ENCODE results near the gene LILRB3.
"Not testable (repeated sequence)": the region's sequence is repeated elsewhere in the genome, so short reads cannot be mapped to it uniquely, and the experiment has no call there.

Gene LILRB3

DNA sequence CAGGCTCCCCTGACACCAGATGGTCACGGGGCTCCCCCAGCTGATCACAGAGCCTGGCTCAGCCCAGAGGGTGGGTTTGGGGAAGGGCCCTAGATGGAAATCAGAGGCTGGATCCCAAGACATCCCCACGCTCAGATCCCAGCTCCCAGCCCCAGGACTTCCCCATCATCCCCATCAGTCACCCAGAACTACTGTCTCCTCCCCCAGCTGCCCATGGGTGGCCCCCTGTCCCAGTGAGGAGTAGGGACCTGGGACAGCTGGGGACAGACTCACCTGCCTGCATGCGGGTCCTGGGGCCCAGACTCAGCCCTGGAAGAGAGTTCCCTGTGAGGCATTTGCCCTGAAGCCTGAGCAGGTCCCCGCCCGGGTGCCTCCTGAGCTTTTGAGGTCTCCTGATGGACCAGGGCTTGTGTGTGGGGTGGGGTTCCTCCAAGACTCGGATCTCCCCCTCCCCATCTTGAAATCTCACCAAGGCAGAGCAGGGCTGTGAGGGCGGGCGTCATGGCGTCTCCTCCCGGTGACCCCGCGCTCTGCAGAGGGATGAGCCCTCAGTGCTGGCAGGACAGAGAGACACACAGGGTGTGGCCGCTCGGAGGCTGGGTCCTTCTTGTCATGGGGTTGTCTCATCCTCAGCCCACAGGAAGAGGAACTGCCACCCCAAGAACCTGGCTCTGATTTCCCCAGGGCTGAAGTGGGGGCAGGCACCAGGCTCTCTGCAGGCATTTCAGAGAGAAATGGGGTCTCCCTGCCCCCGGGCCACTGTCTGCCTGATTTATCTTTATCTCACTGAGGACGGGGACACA, at the start of gene LILRB3:
TSS of gene LILRB3 (minus strand) at position 534 of the 803 bp plus-strand sequence. CDS start at position 503, 31 bp downstream.
- not testable (repeated sequence) for FAIRE-seq; DNase-seq (ENCODE audit: low spot score)

DNA sequence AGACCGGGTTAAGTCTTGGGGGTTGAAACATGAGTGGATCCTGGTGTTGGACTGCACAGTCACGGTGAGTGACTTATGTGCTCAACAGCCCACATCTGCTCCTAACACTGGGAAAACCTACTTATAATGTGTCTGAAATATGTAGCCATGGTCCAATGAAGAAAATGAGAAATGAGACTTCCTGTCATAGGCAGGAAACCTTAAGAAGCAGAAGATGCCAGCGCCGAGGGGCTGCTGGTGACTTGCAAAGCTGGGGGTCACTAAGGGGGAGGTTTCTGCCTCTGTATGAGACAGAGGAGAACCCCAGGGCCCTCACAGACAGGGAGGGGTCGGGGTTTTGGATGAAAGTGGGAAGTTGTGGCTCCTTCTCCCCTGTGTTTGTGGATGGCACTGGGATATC, 49.4 kb upstream of the LILRB3 start:
- not testable (repeated sequence) for DNase-seq (ENCODE audit: low spot score); FAIRE-seq

DNA sequence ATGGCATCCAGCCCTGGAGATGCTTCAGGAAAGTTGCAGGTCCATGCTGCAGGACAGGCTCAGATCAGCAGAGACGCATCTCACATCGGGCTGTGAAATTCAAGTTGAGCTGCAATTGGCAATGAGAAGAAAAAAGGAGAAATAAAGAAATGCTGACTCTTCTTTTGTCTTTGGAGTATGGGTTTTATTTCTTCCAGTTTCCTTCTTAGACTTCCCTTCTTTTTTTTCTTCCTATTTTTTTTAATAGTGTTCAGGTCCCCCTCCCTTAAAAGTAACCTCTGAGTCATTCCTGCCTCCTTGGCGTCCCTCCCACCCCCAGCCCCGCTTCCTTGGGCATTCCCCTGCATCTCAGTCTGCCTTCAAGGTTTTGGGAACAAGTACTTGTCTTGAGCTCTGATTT, 48.8 kb upstream of the LILRB3 start:
- not testable (repeated sequence) for DNase-seq (ENCODE audit: low spot score); FAIRE-seq

DNA sequence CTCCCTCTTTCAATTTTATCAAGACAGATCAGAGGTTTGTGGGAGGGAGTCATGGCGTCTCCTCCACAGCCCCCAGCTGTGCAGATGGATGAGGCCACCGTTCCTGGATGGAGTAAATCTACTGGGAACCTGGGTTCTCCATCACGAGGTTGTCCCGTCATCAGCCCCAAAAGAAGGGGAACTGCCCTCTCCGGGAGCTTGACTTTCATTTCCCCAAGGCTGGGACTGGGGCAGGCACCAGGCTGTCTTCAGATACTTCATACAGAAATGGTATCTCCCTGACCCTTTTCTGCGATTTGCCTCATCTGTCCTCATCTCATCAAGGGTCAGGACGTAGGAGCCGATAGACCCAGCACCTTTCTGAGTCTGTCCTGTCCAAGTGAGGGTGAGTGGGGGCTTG, 48.3 kb upstream of the LILRB3 start:
- DNase-seq (ENCODE audit: low spot score) (no peak), FAIRE-seq (no peak)

GRCh38 chr19:54268936-54269335, 46.1 kb upstream of the LILRB3 start:
- no peak for DNase-seq (ENCODE audit: low spot score)
- FAIRE-seq: no peak

- DNase-seq (ENCODE audit: low spot score) (peak; percentile 71), FAIRE-seq (peak; percentile 40)
These were observed 43.3 kb upstream of the LILRB3 start for GRCh38 chr19:54266133-54266532.

DNA sequence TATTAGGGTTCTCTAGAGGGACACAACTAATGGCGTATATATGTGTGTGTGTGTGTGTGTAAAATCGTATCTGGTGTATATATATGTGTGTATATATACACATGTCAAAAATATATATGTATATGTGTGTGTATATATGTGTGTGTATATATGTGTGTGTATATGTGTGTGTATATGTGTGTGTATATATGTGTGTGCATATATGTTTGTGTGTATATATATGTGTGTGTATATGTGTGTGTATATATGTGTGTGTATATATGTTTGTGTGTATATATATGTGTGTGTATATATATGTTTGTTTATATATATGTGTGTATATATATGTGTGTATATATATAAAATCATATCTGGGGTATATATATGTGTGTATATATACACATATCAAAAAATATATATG, 39.7 kb upstream of the LILRB3 start:
- DNase-seq (ENCODE audit: low spot score) (no peak), FAIRE-seq (no peak)

GRCh38 chr19:54262066-54262465, 39.3 kb upstream of the LILRB3 start:
- FAIRE-seq: no peak
- DNase-seq (ENCODE audit: low spot score): no peak

GRCh38 chr19:54257116-54257480, 34.3 kb upstream of the LILRB3 start, which contains the start of gene LILRB5:
LILRB5 (minus strand) TSS chr19:54257273; CDS start chr19:54257193, 80 bp downstream.
- no peak for FAIRE-seq

GRCh38 chr19:54256250-54257115, 33.7 kb upstream of the LILRB3 start:
- no peak for FAIRE-seq

More at GRCh38 chr19:54257116-54257480, 34.3 kb upstream of the LILRB3 start, which contains the start of gene LILRB5:
- no peak for DNase-seq (ENCODE audit: low spot score)

GRCh38 chr19:54255105-54255775, 32.4 kb upstream of the LILRB3 start:
- no peak for DNase-seq (ENCODE audit: low spot score)
- FAIRE-seq: no peak

More at GRCh38 chr19:54256250-54257115, 33.7 kb upstream of the LILRB3 start:
- DNase-seq (ENCODE audit: low spot score): no peak

- DNase-seq (ENCODE audit: low spot score) (no peak), FAIRE-seq (no peak)
These were observed 31.5 kb upstream of the LILRB3 start for GRCh38 chr19:54254195-54254906.

GRCh38 chr19:54253331-54254194, 30.8 kb upstream of the LILRB3 start:
- FAIRE-seq (no peak), DNase-seq (ENCODE audit: low spot score) (no peak)

DNA sequence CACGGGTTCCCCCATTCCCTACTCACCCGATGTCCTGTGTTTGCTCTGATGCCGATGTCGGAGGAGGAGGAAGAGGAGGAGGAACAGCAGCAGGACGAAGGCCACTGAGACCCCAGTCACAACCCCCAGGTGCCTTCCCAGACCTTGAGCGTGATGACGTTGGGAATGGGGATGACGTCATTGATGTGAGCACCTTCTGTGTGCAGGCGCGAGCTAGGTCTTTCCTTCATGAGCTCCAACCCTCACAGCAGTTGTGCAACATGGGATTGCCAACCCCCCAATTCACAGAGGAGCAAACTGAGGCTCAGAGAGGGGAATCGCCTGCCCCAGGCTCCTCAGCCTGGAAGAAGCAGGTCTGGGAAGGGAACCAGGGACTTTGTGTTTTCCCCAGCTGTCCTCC, 30.0 kb upstream of the LILRB3 start:
- FAIRE-seq (no peak), DNase-seq (ENCODE audit: low spot score) (no peak)

DNA sequence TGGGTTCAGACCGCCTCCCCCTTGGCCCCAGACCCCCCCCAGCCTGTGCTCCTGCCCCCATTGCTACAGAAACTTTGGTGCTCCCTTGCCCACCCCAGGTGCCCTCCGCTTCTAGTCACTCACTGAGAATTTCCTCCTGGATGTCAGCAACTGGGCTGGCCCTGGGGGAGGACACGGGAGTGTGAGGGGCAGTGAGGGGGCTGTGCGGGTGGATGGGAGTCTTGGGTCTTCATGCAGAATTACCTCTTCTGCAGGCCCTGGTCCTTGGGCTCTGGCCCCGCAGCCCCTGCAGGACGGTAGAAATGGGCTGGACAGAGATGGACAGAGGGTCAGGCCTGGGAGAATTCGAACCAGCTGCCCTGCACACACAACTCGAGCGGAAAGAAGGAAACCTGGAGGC, 29.4 kb upstream of the LILRB3 start:
- DNase-seq (ENCODE audit: low spot score) (no peak), FAIRE-seq (no peak)

DNA sequence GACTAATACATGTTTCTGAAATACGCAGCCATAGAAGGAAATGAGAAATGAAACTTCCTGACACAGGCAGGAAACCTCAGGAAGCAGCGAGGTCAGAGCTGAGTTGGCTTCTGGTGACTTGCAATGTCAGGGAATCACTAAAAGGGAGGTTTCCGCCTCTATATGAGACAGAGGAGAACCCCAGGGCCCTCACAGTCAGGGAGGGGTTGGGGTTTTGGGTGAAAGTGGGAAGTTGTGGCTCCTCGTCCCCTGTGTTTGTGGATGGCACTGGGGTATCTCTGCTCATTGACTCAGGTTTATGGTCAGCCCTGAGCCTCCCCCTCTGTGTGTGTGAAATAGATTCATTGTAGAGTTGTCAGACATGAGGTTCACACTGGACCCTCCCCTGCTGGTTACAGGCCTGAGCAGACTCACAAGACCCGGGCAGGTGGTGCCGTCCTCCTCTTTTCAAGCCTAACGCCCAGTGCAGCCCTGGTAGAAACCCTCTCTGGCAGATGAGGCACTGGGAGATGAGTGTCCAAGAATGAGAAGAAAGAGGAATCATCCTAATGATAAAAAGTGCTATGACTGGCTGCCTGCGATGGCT, 25.3 kb upstream of the LILRB3 start:
- no peak for DNase-seq (ENCODE audit: low spot score)
- no peak for FAIRE-seq

DNA sequence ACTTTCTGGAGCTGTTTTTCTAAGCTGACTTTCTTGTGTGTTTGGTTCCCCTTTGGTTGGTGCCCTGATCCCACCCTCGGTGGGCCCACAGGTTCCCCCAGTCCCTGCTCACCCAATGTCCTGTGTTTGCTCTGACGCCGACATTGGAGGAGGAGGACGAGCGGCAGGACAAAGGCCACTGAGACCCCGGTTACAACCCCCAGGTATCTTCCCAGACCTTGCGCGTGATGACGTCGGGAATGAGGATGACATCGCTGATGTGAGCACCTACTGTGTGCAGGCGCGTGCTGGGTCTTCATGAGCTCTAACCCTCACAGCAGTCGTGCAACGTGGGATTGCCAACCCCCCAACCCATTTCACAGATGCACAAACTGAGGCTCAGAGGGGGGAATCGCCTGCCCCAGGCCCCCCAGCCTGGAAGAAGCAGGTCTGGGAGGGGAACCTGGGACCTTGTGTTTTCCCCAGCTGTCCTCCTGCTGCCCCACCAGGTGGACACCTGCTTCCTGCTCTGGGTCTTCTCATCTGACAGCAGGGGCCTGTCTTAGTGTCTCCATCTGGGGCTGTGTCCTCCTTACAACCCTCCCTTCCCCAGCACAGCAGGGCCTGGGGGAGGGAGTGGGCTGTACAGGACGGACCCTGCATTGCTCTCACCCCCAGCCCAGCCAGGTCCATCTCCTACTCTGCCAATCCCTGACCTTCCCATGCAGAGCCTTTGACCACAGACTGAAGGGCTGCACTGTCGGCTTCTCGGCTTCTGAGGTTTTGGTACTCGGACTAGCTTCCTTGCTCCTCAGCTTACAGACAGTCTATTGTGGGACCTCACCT, 24.5 kb upstream of the LILRB3 start:
- no peak for FAIRE-seq

DNA sequence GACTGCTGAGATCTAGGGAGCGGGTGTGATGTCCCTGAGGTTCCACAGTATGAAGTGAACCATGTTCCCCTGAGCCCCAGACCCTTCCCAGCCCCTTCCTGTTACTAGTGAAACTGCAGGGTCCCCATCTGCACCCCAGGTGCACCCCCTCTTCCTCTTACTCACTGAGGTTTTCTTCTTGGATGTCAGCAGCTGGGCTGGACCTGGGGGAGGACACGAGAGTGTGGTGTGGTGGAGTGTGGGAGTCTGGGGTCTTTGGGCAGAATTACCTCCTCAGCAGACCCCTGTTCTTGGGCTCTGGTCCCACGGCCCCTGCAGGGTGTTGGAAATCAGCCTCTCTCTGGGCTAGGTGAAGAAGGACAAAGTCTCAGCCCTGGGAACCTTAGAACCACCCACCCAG, 23.1 kb upstream of the LILRB3 start:
- FAIRE-seq (no peak), DNase-seq (ENCODE audit: low spot score) (no peak)

More for the DNA sequence above, 24.5 kb upstream of the LILRB3 start:
- DNase-seq (ENCODE audit: low spot score): no peak

DNA sequence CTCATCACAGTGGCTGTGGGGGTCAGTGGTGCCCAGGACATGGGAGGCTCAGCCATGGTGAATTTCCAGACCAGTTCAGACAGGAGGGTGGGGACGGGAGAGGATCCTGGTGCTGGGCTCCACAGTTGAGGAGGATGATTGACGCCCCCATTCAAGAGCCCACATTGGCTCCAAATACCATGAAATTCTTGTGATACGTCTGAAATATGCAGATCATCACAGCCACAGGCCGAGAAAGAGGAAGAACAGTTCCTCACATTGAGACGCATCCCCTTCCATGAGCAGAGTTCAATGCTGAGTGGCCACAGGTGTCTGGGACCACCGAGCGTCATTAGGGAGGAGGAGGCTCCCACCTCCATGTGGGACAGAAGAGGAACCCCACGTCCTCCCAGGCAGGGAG, 21.0 kb upstream of the LILRB3 start:
- not testable (repeated sequence) for DNase-seq (ENCODE audit: low spot score); FAIRE-seq
